HEK293 (cell line): ENCODE measurements around the gene CYB561A3.

Experiments used
- CTCF ChIA-PET: fragments of 350-600 bp; formaldehyde crosslinking; extraction: SDS; loops from one replicate; lab custom pipeline; 2021; ENCODE audit warnings: antibody characterized with exemption; lab: Yijun Ruan, JAX
- POLR2A ChIA-PET: fragments of 300-600 bp; formaldehyde crosslinking; extraction: SDS; loops from one replicate; lab custom pipeline; 2020; ENCODE audit warnings: antibody characterized with exemption, inconsistent platforms; lab: Yijun Ruan, JAX
- H3K27ac ChIP-seq: fragments of 200-500 bp; sonication (Bioruptor generic); 2 replicates; pipeline ENCODE4 v1.5.1; 2014; ENCODE audit warnings: low read depth, low read length, control low read depth, inconsistent platforms; ENCODE audit errors: extremely low read depth
- H3K36me3 ChIP-seq, 2 experiments: fragments of 200-500 bp in 1 of 2; sonication (Bioruptor generic) in 1 of 2; 1 replicate in 1 of 2; 2 replicates in 1 of 2; pipeline ENCODE4 v1.5.1; 2014 to 2017; ENCODE audit warnings: inconsistent platforms in 2 of 2, low read length in 2 of 2; ENCODE audit not compliant: control insufficient read depth in 2 of 2, insufficient read depth in 1 of 2
- H3K4me1 ChIP-seq: fragments of 200-500 bp; sonication (Bioruptor generic); 2 replicates; pipeline ENCODE4 v1.5.1; 2014; ENCODE audit warnings: mild to moderate bottlenecking, low read length, inconsistent platforms; ENCODE audit not compliant: control insufficient read depth, insufficient read depth
- H3K4me3 ChIP-seq: 2 replicates; pipeline ENCODE4 v1.5.1; 2011; ENCODE audit warnings: low read depth, mild to moderate bottlenecking, control low read depth, low read length, moderate library complexity
- H3K9me3 ChIP-seq: fragments of 200-500 bp; sonication (Bioruptor generic); 2 replicates; pipeline ENCODE4 v1.5.1; 2014; ENCODE audit warnings: low read depth, low read length, inconsistent platforms; ENCODE audit not compliant: control insufficient read depth, insufficient read depth
- KLF16 ChIP-seq: fragments of 450-650 bp; formaldehyde crosslinking; IDR thresholded peaks from 2 replicates; pipeline ENCODE4 v1.5.1; 2017; ENCODE audit warnings: missing biosample characterization, missing genetic modification characterization
- OVOL3 ChIP-seq: fragments of 450-650 bp; formaldehyde crosslinking; IDR thresholded peaks from 2 replicates; pipeline ENCODE4 v1.5.1; 2016; ENCODE audit warnings: missing biosample characterization, missing genetic modification characterization
- ZBTB20 ChIP-seq: fragments of 450-650 bp; formaldehyde crosslinking; IDR thresholded peaks from 2 replicates; pipeline ENCODE4 v1.5.1; 2016; ENCODE audit warnings: missing biosample characterization, missing genetic modification characterization
- ZFP69B ChIP-seq: fragments of 450-650 bp; formaldehyde crosslinking; IDR thresholded peaks from 2 replicates; pipeline ENCODE4 v1.5.1; 2016; ENCODE audit warnings: missing biosample characterization, missing genetic modification characterization
- ZNF133 ChIP-seq: fragments of 450-650 bp; formaldehyde crosslinking; IDR thresholded peaks from 2 replicates; pipeline ENCODE4 v1.5.1; 2016; ENCODE audit warnings: missing biosample characterization, missing genetic modification characterization
- ZNF138 ChIP-seq: fragments of 450-650 bp; formaldehyde crosslinking; IDR thresholded peaks from 2 replicates; pipeline ENCODE4 v1.5.1; 2016; ENCODE audit warnings: missing biosample characterization, missing genetic modification characterization, borderline replicate concordance
- ZNF146 ChIP-seq: fragments of 450-650 bp; formaldehyde crosslinking; IDR thresholded peaks from 2 replicates; pipeline ENCODE4 v1.5.1; 2016; ENCODE audit warnings: missing biosample characterization, missing genetic modification characterization
- ZNF2 ChIP-seq: fragments of 450-650 bp; formaldehyde crosslinking; IDR thresholded peaks from 2 replicates; pipeline ENCODE4 v1.5.1; 2016; ENCODE audit warnings: missing biosample characterization, missing genetic modification characterization
- ZNF37A ChIP-seq: fragments of 450-650 bp; IDR thresholded peaks from 2 replicates; pipeline ENCODE4 v1.5.1; 2018; ENCODE audit warnings: missing biosample characterization, missing genetic modification characterization
- ZNF610 ChIP-seq: fragments of 450-650 bp; formaldehyde crosslinking; IDR thresholded peaks from 2 replicates; pipeline ENCODE4 v1.5.1; 2016; ENCODE audit warnings: missing biosample characterization, missing genetic modification characterization, borderline replicate concordance
- ZNF624 ChIP-seq: fragments of 450-650 bp; formaldehyde crosslinking; IDR thresholded peaks from 2 replicates; pipeline ENCODE4 v1.5.1; 2017; ENCODE audit warnings: missing biosample characterization, missing genetic modification characterization
- ZNF626 ChIP-seq: fragments of 450-650 bp; sonication (Bioruptor Pico); formaldehyde crosslinking; IDR thresholded peaks from 2 replicates; pipeline ENCODE4 v1.5.1; 2018; ENCODE audit warnings: missing biosample characterization, missing genetic modification characterization, inconsistent platforms
- ZNF660 ChIP-seq: fragments of 450-650 bp; IDR thresholded peaks from 2 replicates; pipeline ENCODE4 v1.5.1; 2018; ENCODE audit warnings: missing biosample characterization, mild to moderate bottlenecking, missing genetic modification characterization
- ZNF791 ChIP-seq: fragments of 450-650 bp; formaldehyde crosslinking; IDR thresholded peaks from 2 replicates; pipeline ENCODE4 v1.5.1; 2016; ENCODE audit warnings: missing biosample characterization, missing genetic modification characterization
- ZSCAN16 ChIP-seq: fragments of 450-650 bp; formaldehyde crosslinking; IDR thresholded peaks from 2 replicates; pipeline ENCODE4 v1.5.1; 2016; ENCODE audit warnings: missing biosample characterization, missing genetic modification characterization
- TF ChIP-seq, protein P1 (sequence below): fragments of 450-650 bp; formaldehyde crosslinking; IDR thresholded peaks from 2 replicates; pipeline ENCODE4 v1.5.1; 2017; ENCODE audit warnings: missing biosample characterization, missing genetic modification characterization
- TF ChIP-seq, protein P2 (sequence below): fragments of 450-650 bp; formaldehyde crosslinking; IDR thresholded peaks from 2 replicates; pipeline ENCODE4 v1.5.1; 2016; ENCODE audit warnings: missing biosample characterization, missing genetic modification characterization
- TF ChIP-seq, protein P3 (sequence below): fragments of 450-650 bp; formaldehyde crosslinking; IDR thresholded peaks from 2 replicates; pipeline ENCODE4 v1.5.1; 2016; ENCODE audit warnings: missing biosample characterization, missing genetic modification characterization
- TF ChIP-seq, protein P4 (sequence below): fragments of 450-650 bp; formaldehyde crosslinking; IDR thresholded peaks from 2 replicates; pipeline ENCODE4 v1.5.1; 2016; ENCODE audit warnings: missing biosample characterization, missing genetic modification characterization
- TF ChIP-seq, protein P5 (sequence below): fragments of 450-650 bp; formaldehyde crosslinking; IDR thresholded peaks from 2 replicates; pipeline ENCODE4 v1.5.1; 2017; ENCODE audit warnings: missing biosample characterization, missing genetic modification characterization
- TF ChIP-seq, protein P6 (sequence below): fragments of 450-650 bp; formaldehyde crosslinking; IDR thresholded peaks from 2 replicates; pipeline ENCODE4 v1.5.1; 2016; ENCODE audit warnings: missing biosample characterization, missing genetic modification characterization
- TF ChIP-seq, protein P7 (sequence below): sonication (generic); formaldehyde crosslinking; IDR thresholded peaks from 2 replicates; pipeline ENCODE4 v1.8.1; 2022; ENCODE audit warnings: mild to moderate bottlenecking, moderate library complexity, missing genetic modification reagents

Gene CYB561A3, protein sequence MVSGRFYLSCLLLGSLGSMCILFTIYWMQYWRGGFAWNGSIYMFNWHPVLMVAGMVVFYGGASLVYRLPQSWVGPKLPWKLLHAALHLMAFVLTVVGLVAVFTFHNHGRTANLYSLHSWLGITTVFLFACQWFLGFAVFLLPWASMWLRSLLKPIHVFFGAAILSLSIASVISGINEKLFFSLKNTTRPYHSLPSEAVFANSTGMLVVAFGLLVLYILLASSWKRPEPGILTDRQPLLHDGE

DNA sequence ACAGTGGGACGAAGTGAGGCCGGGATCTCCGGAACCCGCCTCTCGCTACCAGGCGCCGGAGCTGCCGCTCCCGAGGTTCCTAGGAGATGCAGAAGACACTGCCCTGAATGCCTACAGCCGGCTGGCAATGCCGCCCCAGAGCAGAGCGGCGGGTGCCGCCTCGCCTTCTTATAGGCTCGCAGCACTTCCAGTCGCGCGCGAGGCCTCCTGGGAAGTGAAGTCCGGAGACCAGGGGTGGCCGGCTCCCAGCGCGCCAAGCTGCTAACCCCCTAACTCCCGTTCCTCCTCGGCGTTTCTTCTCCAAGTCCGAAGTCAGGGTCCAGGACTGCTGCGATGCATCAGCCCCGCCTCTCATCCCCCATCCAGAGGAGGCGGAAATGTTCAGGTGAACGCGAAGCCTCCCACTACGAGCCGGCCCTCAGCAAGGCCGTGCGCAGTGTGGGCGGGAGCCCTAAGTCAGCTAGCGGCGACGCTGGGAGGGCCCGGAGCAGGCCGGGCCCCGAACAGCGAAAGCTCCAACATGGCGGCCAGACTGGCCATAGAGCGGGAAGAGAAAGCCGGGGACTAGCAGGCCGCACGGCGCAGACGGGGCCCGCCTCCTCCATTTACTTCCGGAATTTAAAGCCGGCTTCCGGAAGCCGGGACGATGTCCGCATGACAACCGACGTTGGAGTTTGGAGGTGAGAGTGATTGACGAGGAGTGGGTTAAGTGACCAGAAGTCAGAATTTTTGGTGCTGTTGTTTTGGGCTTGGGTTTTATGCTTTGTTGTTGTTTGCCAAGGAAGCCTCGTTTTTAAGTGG is at the start of gene CYB561A3, which contains the start of gene TMEM138:
TSS of gene CYB561A3 (minus strand) at position 142 of the 801 bp plus-strand sequence. CDS start 5,169 bp downstream, outside the sequence.
TSS of gene TMEM138 (plus strand) at position 634 of the 801 bp plus-strand sequence. CDS start 2,017 bp downstream, outside the sequence.
- peaks cover 10 to 33% of the 10 kb centered on the region in 2 experiments; a peak in 2 of 3 replicates for H3K36me3 ChIP-seq
- CTCF ChIA-PET = interaction anchor here (0.5 to 9.6 kb wide), 8 partner anchors 9 to 388 kb away, joined by 3 to 69 read pairs (median 4); no protein-coding TSS in a partner anchor
- peak within 1 kb of the TSS; percentile 65 for H3K4me3 ChIP-seq
- POLR2A ChIA-PET = interaction anchor here (0.6 to 4.6 kb wide), 27 partner anchors 9 to 448 kb away, joined by 3 to 56 read pairs (median 5); partner anchors contain the start of genes CPSF7, DDB1, SDHAF2 and TKFC
- peaks cover 2% of the 10 kb centered on the region; the same call in 1 of the 2 replicates for H3K4me1 ChIP-seq
- peak within 1 kb of the TSS; percentile 94 for H3K27ac ChIP-seq
- H3K9me3 ChIP-seq = no peaks in the 10 kb centered on the region
- TF ChIP-seq, protein P1, sequence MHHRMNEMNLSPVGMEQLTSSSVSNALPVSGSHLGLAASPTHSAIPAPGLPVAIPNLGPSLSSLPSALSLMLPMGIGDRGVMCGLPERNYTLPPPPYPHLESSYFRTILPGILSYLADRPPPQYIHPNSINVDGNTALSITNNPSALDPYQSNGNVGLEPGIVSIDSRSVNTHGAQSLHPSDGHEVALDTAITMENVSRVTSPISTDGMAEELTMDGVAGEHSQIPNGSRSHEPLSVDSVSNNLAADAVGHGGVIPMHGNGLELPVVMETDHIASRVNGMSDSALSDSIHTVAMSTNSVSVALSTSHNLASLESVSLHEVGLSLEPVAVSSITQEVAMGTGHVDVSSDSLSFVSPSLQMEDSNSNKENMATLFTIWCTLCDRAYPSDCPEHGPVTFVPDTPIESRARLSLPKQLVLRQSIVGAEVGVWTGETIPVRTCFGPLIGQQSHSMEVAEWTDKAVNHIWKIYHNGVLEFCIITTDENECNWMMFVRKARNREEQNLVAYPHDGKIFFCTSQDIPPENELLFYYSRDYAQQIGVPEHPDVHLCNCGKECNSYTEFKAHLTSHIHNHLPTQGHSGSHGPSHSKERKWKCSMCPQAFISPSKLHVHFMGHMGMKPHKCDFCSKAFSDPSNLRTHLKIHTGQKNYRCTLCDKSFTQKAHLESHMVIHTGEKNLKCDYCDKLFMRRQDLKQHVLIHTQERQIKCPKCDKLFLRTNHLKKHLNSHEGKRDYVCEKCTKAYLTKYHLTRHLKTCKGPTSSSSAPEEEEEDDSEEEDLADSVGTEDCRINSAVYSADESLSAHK (tag by site-specific recombination) = 0 out of 2 replicates have a peak, but pooled peaks have one; percentile 11
- peak; percentile 26; the same call in 1 of the 2 replicates for TF ChIP-seq KLF16
- TF ChIP-seq, protein P2, sequence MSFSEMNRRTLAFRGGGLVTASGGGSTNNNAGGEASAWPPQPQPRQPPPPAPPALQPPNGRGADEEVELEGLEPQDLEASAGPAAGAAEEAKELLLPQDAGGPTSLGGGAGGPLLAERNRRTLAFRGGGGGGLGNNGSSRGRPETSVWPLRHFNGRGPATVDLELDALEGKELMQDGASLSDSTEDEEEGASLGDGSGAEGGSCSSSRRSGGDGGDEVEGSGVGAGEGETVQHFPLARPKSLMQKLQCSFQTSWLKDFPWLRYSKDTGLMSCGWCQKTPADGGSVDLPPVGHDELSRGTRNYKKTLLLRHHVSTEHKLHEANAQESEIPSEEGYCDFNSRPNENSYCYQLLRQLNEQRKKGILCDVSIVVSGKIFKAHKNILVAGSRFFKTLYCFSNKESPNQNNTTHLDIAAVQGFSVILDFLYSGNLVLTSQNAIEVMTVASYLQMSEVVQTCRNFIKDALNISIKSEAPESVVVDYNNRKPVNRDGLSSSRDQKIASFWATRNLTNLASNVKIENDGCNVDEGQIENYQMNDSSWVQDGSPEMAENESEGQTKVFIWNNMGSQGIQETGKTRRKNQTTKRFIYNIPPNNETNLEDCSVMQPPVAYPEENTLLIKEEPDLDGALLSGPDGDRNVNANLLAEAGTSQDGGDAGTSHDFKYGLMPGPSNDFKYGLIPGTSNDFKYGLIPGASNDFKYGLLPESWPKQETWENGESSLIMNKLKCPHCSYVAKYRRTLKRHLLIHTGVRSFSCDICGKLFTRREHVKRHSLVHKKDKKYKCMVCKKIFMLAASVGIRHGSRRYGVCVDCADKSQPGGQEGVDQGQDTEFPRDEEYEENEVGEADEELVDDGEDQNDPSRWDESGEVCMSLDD (tag by site-specific recombination) = peak; percentile 82
- TF ChIP-seq, protein P3, sequence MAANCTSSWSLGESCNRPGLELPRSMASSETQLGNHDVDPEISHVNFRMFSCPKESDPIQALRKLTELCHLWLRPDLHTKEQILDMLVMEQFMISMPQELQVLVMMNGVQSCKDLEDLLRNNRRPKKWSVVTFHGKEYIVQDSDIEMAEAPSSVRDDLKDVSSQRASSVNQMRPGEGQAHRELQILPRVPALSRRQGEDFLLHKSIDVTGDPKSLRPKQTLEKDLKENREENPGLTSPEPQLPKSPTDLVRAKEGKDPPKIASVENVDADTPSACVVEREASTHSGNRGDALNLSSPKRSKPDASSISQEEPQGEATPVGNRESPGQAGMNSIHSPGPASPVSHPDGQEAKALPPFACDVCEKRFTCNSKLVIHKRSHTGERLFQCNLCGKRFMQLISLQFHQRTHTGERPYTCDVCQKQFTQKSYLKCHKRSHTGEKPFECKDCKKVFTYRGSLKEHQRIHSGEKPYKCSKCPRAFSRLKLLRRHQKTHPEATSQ (tag by site-specific recombination) = peak; percentile 62; the same call in 1 of the 2 replicates
- TF ChIP-seq ZNF138 = no peak
- TF ChIP-seq ZFP69B (tag by site-specific recombination) = peak; percentile 78
- TF ChIP-seq, protein P4, sequence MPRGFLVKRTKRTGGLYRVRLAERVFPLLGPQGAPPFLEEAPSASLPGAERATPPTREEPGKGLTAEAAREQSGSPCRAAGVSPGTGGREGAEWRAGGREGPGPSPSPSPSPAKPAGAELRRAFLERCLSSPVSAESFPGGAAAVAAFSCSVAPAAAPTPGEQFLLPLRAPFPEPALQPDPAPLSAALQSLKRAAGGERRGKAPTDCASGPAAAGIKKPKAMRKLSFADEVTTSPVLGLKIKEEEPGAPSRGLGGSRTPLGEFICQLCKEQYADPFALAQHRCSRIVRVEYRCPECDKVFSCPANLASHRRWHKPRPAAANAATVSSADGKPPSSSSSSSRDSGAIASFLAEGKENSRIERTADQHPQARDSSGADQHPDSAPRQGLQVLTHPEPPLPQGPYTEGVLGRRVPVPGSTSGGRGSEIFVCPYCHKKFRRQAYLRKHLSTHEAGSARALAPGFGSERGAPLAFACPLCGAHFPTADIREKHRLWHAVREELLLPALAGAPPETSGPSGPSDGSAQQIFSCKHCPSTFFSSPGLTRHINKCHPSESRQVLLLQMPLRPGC (tag by site-specific recombination) = no peak
- no peak for TF ChIP-seq ZNF610 (tag by site-specific recombination)
- TF ChIP-seq ZNF146 (tag by site-specific recombination) = no peak
- TF ChIP-seq, protein P5, sequence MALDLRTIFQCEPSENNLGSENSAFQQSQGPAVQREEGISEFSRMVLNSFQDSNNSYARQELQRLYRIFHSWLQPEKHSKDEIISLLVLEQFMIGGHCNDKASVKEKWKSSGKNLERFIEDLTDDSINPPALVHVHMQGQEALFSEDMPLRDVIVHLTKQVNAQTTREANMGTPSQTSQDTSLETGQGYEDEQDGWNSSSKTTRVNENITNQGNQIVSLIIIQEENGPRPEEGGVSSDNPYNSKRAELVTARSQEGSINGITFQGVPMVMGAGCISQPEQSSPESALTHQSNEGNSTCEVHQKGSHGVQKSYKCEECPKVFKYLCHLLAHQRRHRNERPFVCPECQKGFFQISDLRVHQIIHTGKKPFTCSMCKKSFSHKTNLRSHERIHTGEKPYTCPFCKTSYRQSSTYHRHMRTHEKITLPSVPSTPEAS (tag by site-specific recombination) = no peak
- TF ChIP-seq ZNF660 (tag by site-specific recombination) = peak; percentile 83
- TF ChIP-seq ZBTB20 (tag by site-specific recombination) = peak; percentile 90
- TF ChIP-seq ZNF626 (tag by site-specific recombination) = no peak
- TF ChIP-seq, protein P6, sequence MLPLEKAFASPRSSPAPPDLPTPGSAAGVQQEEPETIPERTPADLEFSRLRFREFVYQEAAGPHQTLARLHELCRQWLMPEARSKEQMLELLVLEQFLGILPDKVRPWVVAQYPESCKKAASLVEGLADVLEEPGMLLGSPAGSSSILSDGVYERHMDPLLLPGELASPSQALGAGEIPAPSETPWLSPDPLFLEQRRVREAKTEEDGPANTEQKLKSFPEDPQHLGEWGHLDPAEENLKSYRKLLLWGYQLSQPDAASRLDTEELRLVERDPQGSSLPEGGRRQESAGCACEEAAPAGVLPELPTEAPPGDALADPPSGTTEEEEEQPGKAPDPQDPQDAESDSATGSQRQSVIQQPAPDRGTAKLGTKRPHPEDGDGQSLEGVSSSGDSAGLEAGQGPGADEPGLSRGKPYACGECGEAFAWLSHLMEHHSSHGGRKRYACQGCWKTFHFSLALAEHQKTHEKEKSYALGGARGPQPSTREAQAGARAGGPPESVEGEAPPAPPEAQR (tag by site-specific recombination) = no peak
- no peak for TF ChIP-seq ZNF37A (tag by site-specific recombination)
- TF ChIP-seq OVOL3 = peak; percentile 56
- TF ChIP-seq ZNF2 = peak; percentile 86; the same call in 1 of the 2 replicates
- no peak for TF ChIP-seq ZNF791 (tag by site-specific recombination)
- TF ChIP-seq, protein P7, sequence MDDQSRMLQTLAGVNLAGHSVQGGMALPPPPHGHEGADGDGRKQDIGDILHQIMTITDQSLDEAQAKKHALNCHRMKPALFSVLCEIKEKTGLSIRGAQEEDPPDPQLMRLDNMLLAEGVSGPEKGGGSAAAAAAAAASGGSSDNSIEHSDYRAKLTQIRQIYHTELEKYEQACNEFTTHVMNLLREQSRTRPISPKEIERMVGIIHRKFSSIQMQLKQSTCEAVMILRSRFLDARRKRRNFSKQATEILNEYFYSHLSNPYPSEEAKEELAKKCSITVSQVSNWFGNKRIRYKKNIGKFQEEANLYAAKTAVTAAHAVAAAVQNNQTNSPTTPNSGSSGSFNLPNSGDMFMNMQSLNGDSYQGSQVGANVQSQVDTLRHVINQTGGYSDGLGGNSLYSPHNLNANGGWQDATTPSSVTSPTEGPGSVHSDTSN = 0 out of 2 replicates have a peak, but pooled peaks have one; percentile 58
- no peak for TF ChIP-seq ZNF133
- no peak for TF ChIP-seq ZSCAN16 (tag by site-specific recombination)
- TF ChIP-seq ZNF624 = no peak
